ENCODE results near the gene UBN1.

UBN1 gene

DNA sequence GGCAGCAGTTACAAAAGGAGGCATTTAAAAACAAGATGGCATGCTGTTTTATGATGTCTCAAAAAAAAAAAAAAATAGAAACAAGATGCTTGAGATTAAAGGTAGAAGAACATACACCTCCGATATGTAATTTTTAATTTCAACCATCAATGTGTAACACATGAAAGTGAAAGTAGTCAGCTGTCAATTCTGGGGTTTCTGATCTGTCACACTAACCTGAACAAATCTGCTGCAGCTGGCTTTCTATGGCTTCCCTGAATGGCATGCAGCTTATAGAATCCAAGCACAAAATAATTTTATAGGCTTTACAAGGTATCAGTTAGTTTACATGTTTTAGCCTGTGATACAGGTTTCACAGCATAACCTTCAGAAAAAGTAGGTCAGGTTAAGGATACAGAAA lies 13.7 kb upstream of the UBN1 start:
- Mint-ChIP-seq H3K27me3 (ENCODE audit: low read depth) (no peaks in the 10 kb centered on the region), H3K4me3 (no peak overlapping the region), H3K4me1 (ENCODE audit: low read depth) (no peaks in the 10 kb centered on the region), H3K9me3 (no peaks in the 10 kb centered on the region), H3K27ac (no peak overlapping the region), H3K36me3 (ENCODE audit: low read depth) (peaks cover 42% of the 10 kb centered on the region)
- no peak for DNase-seq (ENCODE audit: low spot score)

DNA sequence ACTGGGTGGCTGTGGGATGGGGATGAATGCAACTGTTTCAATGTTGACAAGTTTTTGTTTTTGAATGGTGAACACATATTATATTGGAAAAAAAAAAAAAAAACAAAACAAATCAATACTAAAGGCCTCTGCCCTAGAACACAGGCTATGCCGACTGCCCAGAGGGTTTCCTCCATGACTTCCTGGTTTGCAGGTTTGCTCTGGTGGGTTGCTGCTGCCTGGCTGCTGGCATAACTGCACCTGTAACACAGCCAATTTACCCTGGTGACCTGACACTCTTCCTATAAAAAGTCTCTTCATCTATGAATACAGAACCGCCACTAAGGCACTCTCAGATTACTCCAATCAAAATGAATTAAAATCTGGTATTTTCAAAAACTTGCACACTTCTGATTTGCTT lies 10.6 kb upstream of the UBN1 start:
- H3K36me3 Mint-ChIP-seq (ENCODE audit: low read depth): peaks cover 48% of the 10 kb centered on the region
- no peak overlapping the region for H3K4me3 Mint-ChIP-seq
- H3K27me3 Mint-ChIP-seq (ENCODE audit: low read depth): no peaks in the 10 kb centered on the region
- H3K9me3 Mint-ChIP-seq: no peaks in the 10 kb centered on the region
- DNase-seq (ENCODE audit: low spot score): no peak
- H3K4me1 Mint-ChIP-seq (ENCODE audit: low read depth): no peaks in the 10 kb centered on the region
- H3K27ac Mint-ChIP-seq: peak overlapping the region; percentile 41

DNA sequence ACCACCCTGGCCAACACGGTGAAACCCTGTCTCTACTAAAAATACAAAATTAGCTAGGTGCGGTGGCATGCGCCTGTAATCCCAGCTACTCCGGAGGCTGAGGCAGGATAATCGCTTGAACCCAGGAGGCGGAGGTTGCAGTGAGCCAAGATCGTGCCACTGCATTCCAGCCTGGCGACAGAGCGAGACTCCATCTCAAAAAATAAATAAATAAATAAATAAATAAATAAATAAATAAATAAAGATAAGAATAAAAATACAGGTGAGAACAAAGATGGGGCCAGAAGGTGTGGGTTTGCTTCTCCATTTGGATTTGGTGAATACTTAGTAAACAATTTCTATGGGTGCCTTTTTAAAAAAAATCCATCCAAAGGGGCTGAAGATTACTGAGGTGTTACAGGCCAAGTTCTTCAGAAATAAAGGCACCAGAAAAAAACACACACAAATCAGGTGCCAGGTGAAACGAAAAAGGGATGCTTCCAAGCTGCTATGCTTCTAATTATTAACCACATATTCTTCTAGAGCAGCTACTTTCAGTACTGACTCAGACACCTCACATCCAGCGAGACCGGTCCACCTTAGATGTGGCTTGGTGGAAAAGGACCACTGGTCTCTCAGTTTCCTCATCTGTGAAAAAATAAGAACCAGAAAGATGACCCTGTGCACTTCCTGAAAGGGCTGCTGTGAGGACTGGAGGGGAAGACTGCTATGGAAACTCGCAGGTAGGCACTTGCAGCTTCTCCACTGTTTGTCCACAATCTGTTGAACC lies 9.4 kb upstream of the UBN1 start:
- no peaks in the 10 kb centered on the region for H3K27me3 Mint-ChIP-seq (ENCODE audit: low read depth)
- no peak overlapping the region for H3K4me3 Mint-ChIP-seq
- H3K36me3 Mint-ChIP-seq (ENCODE audit: low read depth): peaks cover 40% of the 10 kb centered on the region
- no peaks in the 10 kb centered on the region for H3K4me1 Mint-ChIP-seq (ENCODE audit: low read depth)
- no peak overlapping the region for H3K27ac Mint-ChIP-seq
- H3K9me3 Mint-ChIP-seq: no peaks in the 10 kb centered on the region
- DNase-seq (ENCODE audit: low spot score): no peak

DNA sequence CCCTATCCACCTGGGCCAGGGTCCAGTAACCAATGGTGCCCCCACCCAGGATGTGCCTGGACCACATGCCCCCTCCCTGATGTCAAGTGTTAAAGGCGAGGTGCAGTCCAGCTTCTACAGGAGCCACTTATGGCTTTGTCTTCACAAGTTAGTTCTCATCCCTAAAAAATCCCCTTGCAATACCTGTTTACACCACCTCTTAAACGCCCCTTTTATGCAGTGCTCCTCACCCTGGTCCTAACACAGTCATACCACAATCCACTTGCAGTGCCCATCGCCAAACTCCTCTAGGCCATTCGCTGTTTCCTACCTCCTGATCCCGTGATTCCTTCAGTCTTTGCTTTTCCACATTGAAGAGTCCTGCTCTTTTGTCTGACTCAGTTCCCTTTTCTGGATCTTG lies 7.3 kb upstream of the UBN1 start:
- Mint-ChIP-seq H3K36me3 (ENCODE audit: low read depth) (peaks cover 56% of the 10 kb centered on the region), H3K9me3 (no peaks in the 10 kb centered on the region), H3K4me3 (no peak overlapping the region), H3K4me1 (ENCODE audit: low read depth) (peaks cover 3% of the 10 kb centered on the region), H3K27me3 (ENCODE audit: low read depth) (no peaks in the 10 kb centered on the region), H3K27ac (no peak overlapping the region)
- no peak for DNase-seq (ENCODE audit: low spot score)

DNA sequence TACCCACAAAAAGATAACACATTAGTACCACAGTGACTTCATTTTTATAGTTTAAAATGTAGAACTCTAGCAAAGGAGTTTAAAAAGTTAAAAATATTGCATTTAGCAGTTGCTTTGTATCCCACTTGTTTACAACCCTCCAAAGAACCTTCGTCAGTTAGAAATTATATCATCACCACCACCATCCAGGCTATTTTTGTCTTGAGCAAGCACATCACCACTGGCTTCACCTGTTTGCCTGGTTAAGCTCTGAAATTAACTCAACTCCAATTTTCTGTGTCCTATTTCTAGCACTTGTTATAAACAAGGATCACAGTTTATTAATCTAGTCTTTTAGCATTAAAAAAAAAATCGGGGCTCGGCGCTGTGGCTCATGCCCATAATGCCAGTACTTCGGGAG lies 6.3 kb upstream of the UBN1 start:
- Mint-ChIP-seq H3K4me1 (ENCODE audit: low read depth) (peaks cover 10% of the 10 kb centered on the region), H3K36me3 (ENCODE audit: low read depth) (peaks cover 63% of the 10 kb centered on the region), H3K9me3 (no peaks in the 10 kb centered on the region), H3K27ac (no peak overlapping the region), H3K4me3 (no peak overlapping the region), H3K27me3 (ENCODE audit: low read depth) (no peaks in the 10 kb centered on the region)
- DNase-seq (ENCODE audit: low spot score): no peak

DNA sequence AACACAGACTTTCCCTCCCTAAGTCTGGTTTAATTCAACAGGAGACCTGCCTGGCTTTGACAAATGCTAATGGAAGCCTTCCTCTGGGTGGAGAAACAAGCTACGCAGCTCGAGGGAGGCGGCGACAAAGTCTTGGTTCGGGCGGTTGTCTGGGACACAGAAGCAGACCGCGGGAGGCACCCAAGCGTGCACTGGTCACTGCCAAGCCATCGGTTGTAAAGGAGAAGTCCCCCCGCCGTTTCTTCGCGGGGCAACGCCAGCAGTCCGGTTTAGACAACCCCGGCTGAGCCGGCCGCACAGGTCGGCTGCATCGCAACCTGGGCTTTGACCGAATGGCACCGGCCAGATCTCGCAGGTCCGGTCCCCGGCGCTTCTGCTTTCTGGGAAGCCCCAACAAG lies 779 bp upstream of the UBN1 start:
- Mint-ChIP-seq H3K27me3 (ENCODE audit: low read depth) (no peaks in the 10 kb centered on the region), H3K4me3 (peak overlapping the region; percentile 84), H3K9me3 (no peaks in the 10 kb centered on the region), H3K27ac (peak overlapping the region; percentile 87), H3K36me3 (ENCODE audit: low read depth) (peaks cover 40% of the 10 kb centered on the region), H3K4me1 (ENCODE audit: low read depth) (peaks cover 42% of the 10 kb centered on the region)
- DNase-seq (ENCODE audit: low spot score): peak; percentile 22

DNA sequence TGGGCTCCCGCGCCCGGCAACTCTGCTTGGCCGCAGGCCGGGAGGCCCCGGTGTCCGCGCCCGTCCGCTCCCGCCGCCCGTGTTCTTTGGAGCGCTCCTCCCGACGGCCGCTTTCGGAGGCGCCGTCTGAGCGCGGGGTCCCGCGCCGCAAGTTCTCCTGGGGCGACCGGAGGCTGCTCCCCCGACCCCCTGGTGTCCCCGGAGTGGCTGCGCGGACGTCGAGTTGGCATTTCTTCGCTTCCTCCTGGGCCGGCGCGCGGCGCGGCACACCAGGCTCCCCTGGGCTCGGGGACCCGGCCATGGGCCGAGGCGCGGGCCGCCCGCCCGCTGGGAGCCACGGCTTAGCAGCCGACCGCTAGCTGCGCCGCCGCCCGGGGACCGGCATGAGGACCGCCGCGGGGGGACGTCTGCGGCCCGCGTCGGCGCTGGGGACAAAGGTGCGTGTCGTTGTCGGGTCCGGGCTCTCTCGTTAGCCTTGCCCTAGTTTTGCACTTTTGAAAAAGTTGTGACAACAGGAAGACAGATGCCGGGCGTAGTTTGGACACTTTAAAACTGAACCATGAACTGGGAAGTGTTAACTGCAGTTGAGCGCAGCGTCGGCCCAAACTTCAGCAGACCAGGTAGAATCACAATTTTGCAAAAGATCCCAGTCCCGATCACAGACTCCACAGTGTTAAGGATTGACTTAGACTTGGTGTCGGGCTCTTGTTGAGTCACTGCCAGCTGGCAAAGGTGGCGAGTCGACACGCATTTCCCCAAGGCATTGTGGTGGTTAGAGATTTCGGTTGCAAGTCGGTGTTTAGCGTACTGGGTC lies 700 bp downstream of the UBN1 start:
- DNase-seq (ENCODE audit: low spot score): peak; percentile 28
- Mint-ChIP-seq H3K4me1 (ENCODE audit: low read depth) (peaks cover 49% of the 10 kb centered on the region), H3K9me3 (no peaks in the 10 kb centered on the region), H3K27me3 (ENCODE audit: low read depth) (no peaks in the 10 kb centered on the region), H3K27ac (peak overlapping the region; percentile 85), H3K36me3 (ENCODE audit: low read depth) (peaks cover 38% of the 10 kb centered on the region), H3K4me3 (peak overlapping the region; percentile 92)

DNA sequence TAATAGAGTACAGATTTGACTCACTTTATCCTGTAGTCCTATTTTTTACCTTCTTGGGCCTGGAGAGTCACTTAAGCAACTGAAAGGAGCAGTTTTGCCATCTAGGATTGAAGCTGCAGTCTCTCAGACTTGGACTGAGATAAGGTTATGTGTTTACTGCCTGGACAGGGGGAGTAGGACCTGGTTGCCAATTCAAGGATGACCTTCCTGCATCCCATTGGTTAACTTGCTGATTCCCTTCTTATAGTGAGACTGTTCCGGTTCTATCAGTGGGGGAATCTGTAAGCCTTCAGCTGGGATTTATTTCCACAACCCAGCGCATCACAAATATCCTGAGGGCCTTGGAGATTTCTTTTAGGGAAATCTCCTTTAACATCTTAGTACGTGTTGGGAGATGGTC lies 2.9 kb downstream of the UBN1 start:
- Mint-ChIP-seq H3K4me1 (ENCODE audit: low read depth) (peaks cover 46% of the 10 kb centered on the region), H3K27ac (no peak overlapping the region), H3K4me3 (peak overlapping the region; percentile 26), H3K36me3 (ENCODE audit: low read depth) (peaks cover 34% of the 10 kb centered on the region), H3K27me3 (ENCODE audit: low read depth) (no peaks in the 10 kb centered on the region), H3K9me3 (no peaks in the 10 kb centered on the region)
- DNase-seq (ENCODE audit: low spot score): no peak

DNA sequence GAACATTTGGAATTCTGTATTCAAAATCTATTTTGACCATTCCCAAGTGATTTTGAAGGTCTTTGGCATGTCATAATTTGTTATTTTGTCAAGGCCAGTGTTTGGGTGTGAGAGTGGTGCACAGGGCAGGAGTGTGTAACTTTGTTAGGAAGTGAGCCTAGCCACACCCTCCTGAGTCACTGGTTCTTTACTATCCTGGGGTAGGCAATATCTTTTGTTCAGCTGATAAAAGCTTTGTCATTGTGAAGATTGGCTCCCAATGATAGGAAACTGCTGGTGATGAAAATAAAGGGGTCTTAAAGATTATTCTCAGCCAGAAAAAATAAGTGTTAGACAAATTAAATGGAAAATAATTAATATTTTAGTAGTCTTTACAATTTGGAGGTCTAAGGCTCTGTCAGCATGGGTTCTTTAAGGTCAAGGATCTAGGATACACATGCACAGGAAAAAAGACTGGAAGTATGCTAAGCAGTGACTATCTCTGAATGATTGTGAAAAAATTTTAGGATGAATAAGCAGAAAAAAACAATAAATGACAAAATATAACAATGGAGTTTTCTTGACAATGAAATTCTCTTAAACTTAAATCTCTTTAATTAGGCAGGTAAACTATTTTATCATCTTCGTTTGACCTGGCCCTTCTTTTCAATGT lies 5.1 kb downstream of the UBN1 start:
- peaks cover 34% of the 10 kb centered on the region for H3K4me1 Mint-ChIP-seq (ENCODE audit: low read depth)
- no peaks in the 10 kb centered on the region for H3K9me3 Mint-ChIP-seq
- peaks cover 32% of the 10 kb centered on the region for H3K36me3 Mint-ChIP-seq (ENCODE audit: low read depth)
- no peak overlapping the region for H3K27ac Mint-ChIP-seq
- no peak overlapping the region for H3K4me3 Mint-ChIP-seq
- no peak for DNase-seq (ENCODE audit: low spot score)
- no peaks in the 10 kb centered on the region for H3K27me3 Mint-ChIP-seq (ENCODE audit: low read depth)

DNA sequence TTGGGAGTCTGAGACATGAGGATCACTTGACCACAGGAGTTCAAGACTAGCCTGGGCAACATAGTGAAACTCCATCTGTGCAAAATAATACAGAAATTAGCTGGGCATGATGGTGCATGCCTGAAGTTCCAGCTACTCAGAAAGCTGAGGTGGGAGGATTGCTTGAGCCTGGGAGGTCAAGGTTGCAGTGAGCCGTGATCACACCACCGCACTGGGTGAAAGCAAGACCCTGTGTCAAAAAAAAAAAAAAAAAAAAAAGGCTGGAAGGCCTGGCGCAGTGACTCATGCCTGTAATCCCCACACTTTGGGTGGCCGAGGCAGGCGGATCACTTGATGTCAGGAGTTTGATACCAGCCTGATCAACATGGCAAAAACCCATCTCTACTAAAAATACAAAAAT lies 8.1 kb downstream of the UBN1 start:
- H3K4me1 Mint-ChIP-seq (ENCODE audit: low read depth): peaks cover 14% of the 10 kb centered on the region
- no peak overlapping the region for H3K27ac Mint-ChIP-seq
- H3K27me3 Mint-ChIP-seq (ENCODE audit: low read depth): no peaks in the 10 kb centered on the region
- no peaks in the 10 kb centered on the region for H3K9me3 Mint-ChIP-seq
- no peak for DNase-seq (ENCODE audit: low spot score)
- H3K4me3 Mint-ChIP-seq: no peak overlapping the region
- peaks cover 48% of the 10 kb centered on the region for H3K36me3 Mint-ChIP-seq (ENCODE audit: low read depth)

DNA sequence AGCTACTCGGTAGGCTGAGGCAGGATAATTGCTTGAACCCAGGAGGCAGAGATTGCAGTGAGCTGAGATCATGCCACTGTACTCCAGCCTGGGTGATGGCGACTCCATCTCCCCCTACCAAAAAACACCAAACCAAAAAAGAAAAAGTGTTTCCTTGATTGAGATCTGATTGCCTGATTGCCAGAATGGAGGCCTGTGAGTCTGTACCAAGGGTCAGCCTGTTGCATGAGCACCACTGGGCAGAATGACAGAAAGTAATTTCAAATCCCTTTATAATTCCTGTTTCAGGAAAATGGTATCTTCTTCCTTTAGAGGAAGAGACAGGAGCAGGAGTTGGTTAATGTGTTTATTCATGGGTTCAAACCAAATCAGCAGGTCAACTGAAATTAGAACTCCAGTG lies 8.5 kb downstream of the UBN1 start:
- no peaks in the 10 kb centered on the region for H3K9me3 Mint-ChIP-seq
- H3K4me3 Mint-ChIP-seq: no peak overlapping the region
- DNase-seq (ENCODE audit: low spot score): no peak
- H3K36me3 Mint-ChIP-seq (ENCODE audit: low read depth): peaks cover 52% of the 10 kb centered on the region
- no peaks in the 10 kb centered on the region for H3K27me3 Mint-ChIP-seq (ENCODE audit: low read depth)
- no peak overlapping the region for H3K27ac Mint-ChIP-seq
- H3K4me1 Mint-ChIP-seq (ENCODE audit: low read depth): peaks cover 13% of the 10 kb centered on the region

DNA sequence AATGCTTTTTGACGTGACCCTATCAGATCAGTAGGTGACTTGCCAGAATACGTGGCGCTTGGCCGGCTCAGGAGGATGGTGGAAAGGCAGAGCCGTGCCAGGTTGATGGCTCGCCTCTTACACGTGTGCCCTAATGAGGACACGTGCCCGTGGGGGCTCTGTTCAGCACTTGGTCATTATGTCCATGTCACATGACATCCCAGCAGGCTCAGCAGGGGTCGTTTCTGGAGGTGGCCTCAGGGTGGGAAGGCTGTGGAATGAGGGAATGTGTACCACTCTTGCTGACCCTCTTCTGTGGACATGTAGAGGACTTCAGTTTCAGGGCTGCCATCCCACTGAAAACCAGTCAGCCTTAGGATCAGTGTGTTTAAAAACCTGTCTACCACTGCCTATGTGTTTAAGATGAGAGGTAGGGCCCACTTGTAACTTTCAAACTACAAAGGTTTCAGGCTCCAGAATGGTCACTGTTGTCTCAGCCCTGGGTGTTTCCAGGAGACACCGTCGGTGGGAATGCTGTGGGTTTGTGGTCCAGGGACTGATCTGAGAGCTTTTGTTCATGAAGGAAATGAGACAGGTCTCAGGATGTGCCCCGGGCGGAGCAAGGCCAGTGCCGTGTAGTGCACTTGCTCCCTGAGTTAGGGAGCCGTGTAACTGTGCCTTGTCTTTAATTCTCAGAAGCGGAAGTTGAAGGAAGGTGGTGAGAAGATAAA lies 12.1 kb downstream of the UBN1 start:
- Mint-ChIP-seq H3K4me3 (no peak overlapping the region), H3K9me3 (no peaks in the 10 kb centered on the region), H3K4me1 (ENCODE audit: low read depth) (peaks cover 3% of the 10 kb centered on the region), H3K27ac (no peak overlapping the region), H3K36me3 (ENCODE audit: low read depth) (peaks cover 58% of the 10 kb centered on the region), H3K27me3 (ENCODE audit: low read depth) (no peaks in the 10 kb centered on the region)
- no peak for DNase-seq (ENCODE audit: low spot score)

DNA sequence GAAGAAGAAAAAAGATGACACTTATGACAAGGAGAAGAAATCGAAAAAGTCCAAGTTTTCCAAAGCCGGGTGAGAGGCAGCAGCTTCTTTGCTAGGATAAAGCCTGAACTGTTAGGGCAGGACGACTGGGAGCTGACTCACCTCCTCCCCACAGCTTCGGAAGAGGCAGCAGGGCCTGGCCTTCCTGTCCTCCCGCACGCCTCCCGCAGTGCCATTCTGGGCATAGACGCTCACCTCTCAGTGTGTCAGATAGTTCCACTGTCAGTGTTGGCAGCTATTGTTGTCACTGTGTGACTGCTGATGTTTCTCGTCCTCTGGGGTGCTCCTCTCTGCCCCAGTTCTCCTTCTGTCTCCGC lies 12.6 kb downstream of the UBN1 start:
- DNase-seq (ENCODE audit: low spot score): no peak
- Mint-ChIP-seq H3K4me1 (ENCODE audit: low read depth) (peaks cover 3% of the 10 kb centered on the region), H3K27me3 (ENCODE audit: low read depth) (no peaks in the 10 kb centered on the region), H3K4me3 (no peak overlapping the region), H3K36me3 (ENCODE audit: low read depth) (peaks cover 58% of the 10 kb centered on the region), H3K27ac (no peak overlapping the region), H3K9me3 (no peaks in the 10 kb centered on the region)

All from T-helper 2 cell treated with Interferon-gamma antibody and Interleukin-4, amounts not matched to agents 5 μg/mL and 100 μg/mL, for 36 hours (primary cell).